ENCODE measurements around the gene NFAT5.
"Not testable (repeated sequence)": the region's sequence is repeated elsewhere in the genome, so short reads cannot be mapped to it uniquely, and the experiment has no call there.

Gene NFAT5

GRCh38 chr16:69579783-69580481 lies 14.2 kb downstream of the NFAT5 start:
- no peak for TF ChIP-seq CTCF (IDR thresholded peaks at IDR 0.05; ENCODE audit: low read depth, low read length)
- in situ Hi-C loops (cut with HindIII; ENCODE audit: low sequenced_read_pairs), result no loop called here

GRCh38 chr16:69581297-69581696 lies 15.5 kb downstream of the NFAT5 start:
- no peak overlapping the region for H3K4me3 ChIP-seq (ENCODE audit: low read depth, low read length)
- DNase-seq (ENCODE audit: low read depth, low spot score), result no peak
- no peak for TF ChIP-seq CTCF (IDR thresholded peaks at IDR 0.05; ENCODE audit: low read depth, low read length)
- in situ Hi-C loops (cut with HindIII; ENCODE audit: low sequenced_read_pairs), result no loop called here

More at GRCh38 chr16:69579783-69580481, 14.2 kb downstream of the NFAT5 start:
- H3K4me3 ChIP-seq (ENCODE audit: low read depth, low read length), result no peak overlapping the region
- no peak for DNase-seq (ENCODE audit: low read depth, low spot score)

GRCh38 chr16:69584493-69584892 lies 18.7 kb downstream of the NFAT5 start:
- H3K4me3 ChIP-seq (ENCODE audit: low read depth, low read length); DNase-seq (ENCODE audit: low read depth, low spot score); in situ Hi-C loops (cut with HindIII; ENCODE audit: low sequenced_read_pairs): not testable (repeated sequence)

GRCh38 chr16:69589434-69590269 lies 23.9 kb downstream of the NFAT5 start:
- no peak for DNase-seq (ENCODE audit: low read depth, low spot score)
- in situ Hi-C loops (cut with HindIII; ENCODE audit: low sequenced_read_pairs), result no loop called here
- H3K4me3 ChIP-seq (ENCODE audit: low read depth, low read length), result no peak overlapping the region
- no peak for TF ChIP-seq CTCF (IDR thresholded peaks at IDR 0.05; ENCODE audit: low read depth, low read length)

- H3K4me3 ChIP-seq (ENCODE audit: low read depth, low read length), result no peak overlapping the region
- in situ Hi-C loops (cut with HindIII; ENCODE audit: low sequenced_read_pairs), result no loop called here
- no peak for TF ChIP-seq CTCF (IDR thresholded peaks at IDR 0.05; ENCODE audit: low read depth, low read length)
- no peak for DNase-seq (ENCODE audit: low read depth, low spot score)
Measured at GRCh38 chr16:69590590-69590989, 24.8 kb downstream of the NFAT5 start.

- TF ChIP-seq CTCF (IDR thresholded peaks at IDR 0.05; ENCODE audit: low read depth, low read length), result no peak
- in situ Hi-C loops (cut with HindIII; ENCODE audit: low sequenced_read_pairs), result no loop called here
- DNase-seq (ENCODE audit: low read depth, low spot score), result no peak
- H3K4me3 ChIP-seq (ENCODE audit: low read depth, low read length), result no peak overlapping the region
Measured at GRCh38 chr16:69593751-69594255, 28.0 kb downstream of the NFAT5 start.

Data from astrocyte of the spinal cord (primary cell).